Kidney (tissue), 14 donors: ENCODE results near the gene ACBD6. TPM values are rescaled to one million over a fixed set of nuclear protein-coding genes. Genes with fewer than 3 reads are reported as not detected.

ENCODE experiments used
- DNase-seq, 5 donors: peaks; one replicate each; pipeline ENCODE4 v3.0.0-alpha.2; 2013 to 2020
- FAIRE-seq: peaks from 2 replicates; lab custom pipeline; 2012; peaks lifted over from hg19 to GRCh38; lab: Jason Lieb, UNC
- H3K27ac ChIP-seq, 2 donors: one replicate each; pipeline ENCODE4 v1.7.0; 2013; ENCODE audit warnings: low read depth in 2 of 2, low read length in 2 of 2, inconsistent platforms in 1 of 2
- H3K27me3 ChIP-seq: one replicate; pipeline ENCODE4 v1.7.1; 2013; ENCODE audit warnings: low read length, inconsistent platforms; ENCODE audit not compliant: control insufficient read depth, insufficient read depth
- H3K36me3 ChIP-seq, 3 donors: one replicate each; pipeline versions ENCODE4 v1.7.0 to v1.7.1; 2013; ENCODE audit warnings: low read length in 3 of 3, control low read depth in 1 of 3, inconsistent platforms in 1 of 3; ENCODE audit not compliant: insufficient read depth in 3 of 3, control insufficient read depth in 2 of 3
- H3K4me1 ChIP-seq, 3 donors: one replicate each; pipeline versions ENCODE4 v1.7.0 to v1.7.1; 2013; ENCODE audit warnings: low read length in 3 of 3, inconsistent platforms in 1 of 3, low read depth in 1 of 3; ENCODE audit not compliant: control insufficient read depth in 2 of 3, insufficient read depth in 2 of 3
- H3K4me3 ChIP-seq, 3 donors: one replicate each; pipeline versions ENCODE4 v1.7.0 to v1.8.1; 2013; ENCODE audit warnings: low read length in 3 of 3, control low read depth in 1 of 3, inconsistent platforms in 1 of 3
- H3K9ac ChIP-seq, 3 donors: one replicate each; pipeline versions ENCODE4 v1.7.0 to v1.7.1; 2013; ENCODE audit warnings: low read length in 3 of 3, control low read depth in 1 of 3, inconsistent platforms in 1 of 3
- H3K9me3 ChIP-seq, 3 donors: one replicate each; pipeline versions ENCODE4 v1.7.0 to v1.7.1; 2013; ENCODE audit warnings: low read length in 3 of 3, control low read depth in 1 of 3, inconsistent platforms in 1 of 3; ENCODE audit not compliant: control insufficient read depth in 2 of 3, insufficient read depth in 1 of 3
- intact Hi-C: fragments of 100-400 bp; cut with DNase I; formaldehyde crosslinking; loops from one replicate; pipeline ENCODE4 v1.11.1; 2022
- polyA plus RNA-seq: library from polyadenylated mRNA; stranded (reverse); fragments of 350-450 nt; fragmentation: Illumina TruSeq; extraction: RNeasy Lipid Tissue Mini Kit (QIAGEN cat#74804); gene quantifications from one replicate; pipeline ENCODE4 v1.2.3, GENCODE V29; 2014; ENCODE audit warnings: low read depth, low replicate concordance; ENCODE audit not compliant: insufficient read depth
- total RNA-seq: library from RNA; stranded (reverse); fragmentation: NEBNext Ultra II Directional; extraction: Animal tissue kit (Norgen Biotek cat#: 25700); gene quantifications from one replicate; pipeline ENCODE4 v1.2.1, GENCODE V29; 2021
- TF ChIP-seq, protein P1 (sequence below): IDR thresholded peaks from 3 replicates; pipeline ENCODE4 v1.5.1; 2012; ENCODE audit warnings: mild to moderate bottlenecking, moderate library complexity, borderline replicate concordance; ENCODE audit not compliant: insufficient read depth; ENCODE audit errors: extremely low read depth
- donor health status: control.
- donor health status: control.
- donor health status: control.
- donor health status: control.
- donor health status: control.
- donor health status: DM: yes; HTN: yes; CAD: no.
- donor health status: Normal renal cell carcinoma (clear cell type).

The ACBD6 gene
- total and polyA plus RNA-seq, 2 donors from 2014 or later, result 30.9 to 36.4 TPM

GRCh38 chr1:180275726-180276125 is 226.7 kb downstream of the ACBD6 start:
- Histone ChIP-seq H3K9me3 (no peaks in the 10 kb centered on the region), H3K27ac (no peak overlapping the region), H3K36me3 (peaks cover 0 to 2% (median 0%) of the 10 kb centered on the region in 3 donors), H3K4me3 (no peak overlapping the region), H3K4me1 (peaks cover 0 to 7% (median 3%) of the 10 kb centered on the region in 3 donors), H3K9ac (no peak overlapping the region), H3K27me3 (no peaks in the 10 kb centered on the region)
- TF ChIP-seq, protein P1, sequence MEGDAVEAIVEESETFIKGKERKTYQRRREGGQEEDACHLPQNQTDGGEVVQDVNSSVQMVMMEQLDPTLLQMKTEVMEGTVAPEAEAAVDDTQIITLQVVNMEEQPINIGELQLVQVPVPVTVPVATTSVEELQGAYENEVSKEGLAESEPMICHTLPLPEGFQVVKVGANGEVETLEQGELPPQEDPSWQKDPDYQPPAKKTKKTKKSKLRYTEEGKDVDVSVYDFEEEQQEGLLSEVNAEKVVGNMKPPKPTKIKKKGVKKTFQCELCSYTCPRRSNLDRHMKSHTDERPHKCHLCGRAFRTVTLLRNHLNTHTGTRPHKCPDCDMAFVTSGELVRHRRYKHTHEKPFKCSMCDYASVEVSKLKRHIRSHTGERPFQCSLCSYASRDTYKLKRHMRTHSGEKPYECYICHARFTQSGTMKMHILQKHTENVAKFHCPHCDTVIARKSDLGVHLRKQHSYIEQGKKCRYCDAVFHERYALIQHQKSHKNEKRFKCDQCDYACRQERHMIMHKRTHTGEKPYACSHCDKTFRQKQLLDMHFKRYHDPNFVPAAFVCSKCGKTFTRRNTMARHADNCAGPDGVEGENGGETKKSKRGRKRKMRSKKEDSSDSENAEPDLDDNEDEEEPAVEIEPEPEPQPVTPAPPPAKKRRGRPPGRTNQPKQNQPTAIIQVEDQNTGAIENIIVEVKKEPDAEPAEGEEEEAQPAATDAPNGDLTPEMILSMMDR, result no peak
- no peak for FAIRE-seq
- intact Hi-C loops, result no loop called here
- no peak for DNase-seq

DNA sequence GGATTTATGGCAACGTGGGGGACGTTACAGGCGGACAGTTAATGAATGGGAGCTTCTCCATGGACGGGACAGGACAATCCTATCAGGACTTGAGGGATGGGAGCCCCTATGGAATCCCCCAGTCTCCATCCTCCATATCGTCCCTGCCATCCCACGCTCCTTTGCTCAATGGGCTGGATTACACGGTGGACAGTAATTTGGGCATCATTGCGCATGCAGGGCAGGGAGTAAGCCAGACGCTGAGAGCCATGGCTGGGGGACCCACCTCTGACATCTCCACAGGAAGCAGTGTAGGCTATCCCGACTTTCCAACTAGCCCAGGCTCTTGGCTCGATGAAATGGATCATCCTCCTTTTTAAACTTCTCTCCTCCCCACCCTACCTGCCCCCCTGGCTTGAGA is 228.2 kb downstream of the ACBD6 start:
- Histone ChIP-seq H3K36me3 (peaks cover 0 to 2% (median 0%) of the 10 kb centered on the region in 3 donors), H3K4me1 (peaks cover 0 to 18% (median 3%) of the 10 kb centered on the region in 3 donors), H3K9me3 (no peaks in the 10 kb centered on the region), H3K27ac (no peak overlapping the region), H3K27me3 (no peaks in the 10 kb centered on the region), H3K4me3 (no peak overlapping the region), H3K9ac (no peak overlapping the region)
- DNase-seq, result no peak
- no peak for FAIRE-seq
- TF ChIP-seq, protein P1, result no peak
- intact Hi-C loops, result no loop called here

DNA sequence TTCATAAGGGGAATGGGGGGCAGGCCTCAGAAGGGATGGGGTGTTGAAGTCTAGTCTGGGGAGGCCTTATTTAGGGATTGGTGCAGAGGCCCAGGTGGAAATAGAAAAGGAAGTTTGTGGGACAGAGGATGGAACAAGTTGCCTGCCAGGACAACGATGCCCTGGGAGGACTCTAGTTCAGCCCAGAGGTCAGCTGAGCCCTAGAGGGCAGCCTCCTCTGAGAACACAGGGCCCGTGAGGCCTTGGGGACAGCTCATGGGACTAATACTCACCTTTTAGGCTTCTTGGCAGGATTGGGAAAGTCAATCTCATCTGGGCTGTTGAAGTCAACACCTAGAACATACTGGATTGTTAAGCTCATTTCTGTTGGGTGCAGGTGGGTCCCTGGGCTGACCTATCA is 229.3 kb downstream of the ACBD6 start:
- no peak overlapping the region for H3K9ac ChIP-seq
- no peak for FAIRE-seq
- intact Hi-C loops, result no loop called here
- H3K27me3 ChIP-seq, result no peaks in the 10 kb centered on the region
- DNase-seq, result no peak
- H3K27ac ChIP-seq, result no peak overlapping the region
- TF ChIP-seq, protein P1, result no peak
- H3K4me3 ChIP-seq, result no peak overlapping the region
- H3K9me3 ChIP-seq, result no peaks in the 10 kb centered on the region
- H3K4me1 ChIP-seq, result peaks cover 0 to 18% (median 3%) of the 10 kb centered on the region in 3 donors
- peaks cover 0 to 2% (median 2%) of the 10 kb centered on the region in 3 donors for H3K36me3 ChIP-seq

GRCh38 chr1:180272395-180272794 is 230.0 kb downstream of the ACBD6 start:
- H3K9ac ChIP-seq, result no peak overlapping the region
- intact Hi-C loops, result no loop called here
- H3K9me3 ChIP-seq, result no peaks in the 10 kb centered on the region
- DNase-seq, result no peak
- H3K4me1 ChIP-seq, result peaks cover 0 to 18% (median 3%) of the 10 kb centered on the region in 3 donors
- H3K4me3 ChIP-seq, result no peak overlapping the region
- TF ChIP-seq, protein P1, result no peak
- no peak for FAIRE-seq
- H3K36me3 ChIP-seq, result peaks cover 0 to 3% (median 2%) of the 10 kb centered on the region in 3 donors
- H3K27ac ChIP-seq, result no peak overlapping the region
- no peaks in the 10 kb centered on the region for H3K27me3 ChIP-seq
